DND-41 (cell line): ENCODE measurements around the gene MYLK.

Source experiments
- CTCF ChIP-seq: IDR thresholded peaks from 2 replicates; pipeline ENCODE4 v1.5.1; 2012; ENCODE audit warnings: borderline replicate concordance, low read length, moderate library complexity, mild to moderate bottlenecking; ENCODE audit not compliant: poor library complexity, severe bottlenecking; ENCODE audit errors: extremely low read depth
- EZH2 ChIP-seq: IDR thresholded peaks from 3 replicates; pipeline ENCODE4 v1.6.1; 2012; ENCODE audit warnings: borderline replicate concordance, low read depth, mild to moderate bottlenecking, moderate library complexity, low read length, inconsistent platforms; ENCODE audit not compliant: severe bottlenecking

- TF ChIP-seq CTCF, result no peak
- no peak for TF ChIP-seq EZH2
These were observed 195.8 kb downstream of the MYLK start for GRCh38 chr3:123688241-123688747.
